Renal cortical epithelial cell (primary cell): ENCODE measurements around the gene TEX10. TPM values are rescaled to one million over a fixed set of nuclear protein-coding genes. Genes with fewer than 3 reads are reported as not detected.

Experiments used
- DNase-seq: peaks from one replicate; pipeline ENCODE4 v3.0.0-alpha.2; 2011; ENCODE audit warnings: low read depth
- total RNA-seq: library from RNA; depleted of rRNA; stranded (reverse); fragments of >200 nt; gene quantifications from 2 replicates; pipeline ENCODE4 v1.2.3, GENCODE V29; 2014

TEX10 gene
- total RNA-seq, 1 donor from 2014 or later = 29.3 TPM

DNA sequence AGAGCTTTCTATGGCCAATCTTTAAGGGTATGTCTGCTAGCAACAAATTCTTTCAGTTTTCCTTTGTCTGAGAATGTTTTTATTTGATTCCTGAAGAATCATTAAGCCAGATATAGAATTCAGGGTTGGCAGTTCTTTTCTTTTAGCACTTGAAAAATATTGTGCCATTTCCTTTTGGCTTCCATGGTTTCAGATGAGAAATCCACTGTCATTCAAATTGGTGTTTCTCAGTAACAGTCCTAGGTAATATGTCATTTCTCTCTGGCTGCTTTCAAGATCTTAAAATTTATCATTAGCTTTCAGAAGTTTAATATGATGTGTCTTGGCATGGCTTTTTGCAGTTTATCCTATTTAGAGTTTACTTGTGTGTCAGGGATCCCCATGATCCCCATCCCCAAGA is 67.7 kb downstream of the TEX10 start:
- no peak for DNase-seq

GRCh38 chr9:100284247-100284646 is 68.5 kb downstream of the TEX10 start:
- no peak for DNase-seq

GRCh38 chr9:100282388-100282719 is 70.4 kb downstream of the TEX10 start:
- no peak for DNase-seq

DNA sequence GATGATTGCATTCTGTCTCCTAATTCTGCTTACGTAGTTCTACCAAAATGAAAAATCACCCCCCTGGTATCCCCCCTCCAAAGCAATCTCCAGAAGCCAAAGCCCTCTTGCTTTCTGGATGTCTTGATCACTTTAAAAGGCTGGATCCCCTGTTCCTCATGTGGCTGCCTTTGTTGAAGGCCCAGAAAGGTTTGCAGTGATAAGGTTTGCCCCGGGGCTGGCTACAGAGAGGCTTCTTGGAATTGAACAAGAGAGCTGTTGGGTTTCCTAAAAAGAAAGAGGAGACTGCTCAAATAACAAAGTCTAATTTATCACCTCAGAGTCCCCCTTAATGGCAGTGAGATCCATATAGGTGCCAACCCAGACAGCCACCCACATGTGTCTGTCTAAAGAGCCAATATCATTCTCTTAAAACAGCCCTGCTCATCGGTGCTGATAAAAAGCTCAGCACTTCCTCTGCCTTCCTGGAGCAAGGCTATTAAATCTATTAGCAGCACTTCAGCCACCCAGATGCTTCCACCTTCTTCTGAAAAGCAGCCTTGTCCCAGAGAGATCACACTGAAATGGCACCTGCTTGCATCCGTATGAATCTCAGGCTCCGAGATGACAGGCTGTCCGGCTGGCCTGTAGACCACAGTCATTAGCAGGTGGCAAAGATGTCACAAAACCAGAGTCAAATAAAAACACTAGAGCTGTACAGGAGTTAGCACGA is 70.9 kb downstream of the TEX10 start:
- DNase-seq = no peak

DNA sequence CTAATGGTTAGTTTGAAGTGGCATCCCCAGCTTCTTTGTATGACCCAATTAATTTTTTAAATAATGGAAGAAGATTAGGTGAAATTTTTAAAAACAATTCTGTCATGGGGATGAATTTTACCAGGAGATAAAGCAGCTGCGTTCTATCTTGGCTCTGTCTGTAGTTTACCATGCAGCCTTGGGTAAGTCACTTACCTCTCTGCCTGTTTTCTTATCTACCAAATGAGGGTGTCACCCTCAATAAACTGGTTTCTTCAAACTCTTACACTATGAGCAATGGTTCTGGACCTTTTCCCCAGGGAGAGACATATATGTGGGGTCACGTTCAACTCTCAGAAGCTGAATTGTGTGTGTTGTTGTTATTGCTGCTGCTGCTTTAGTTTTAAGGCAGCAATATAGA is 71.7 kb downstream of the TEX10 start:
- no peak for DNase-seq

- peak; percentile 79 for DNase-seq
Measured at GRCh38 chr9:100277166-100277979, 75.4 kb downstream of the TEX10 start.

DNA sequence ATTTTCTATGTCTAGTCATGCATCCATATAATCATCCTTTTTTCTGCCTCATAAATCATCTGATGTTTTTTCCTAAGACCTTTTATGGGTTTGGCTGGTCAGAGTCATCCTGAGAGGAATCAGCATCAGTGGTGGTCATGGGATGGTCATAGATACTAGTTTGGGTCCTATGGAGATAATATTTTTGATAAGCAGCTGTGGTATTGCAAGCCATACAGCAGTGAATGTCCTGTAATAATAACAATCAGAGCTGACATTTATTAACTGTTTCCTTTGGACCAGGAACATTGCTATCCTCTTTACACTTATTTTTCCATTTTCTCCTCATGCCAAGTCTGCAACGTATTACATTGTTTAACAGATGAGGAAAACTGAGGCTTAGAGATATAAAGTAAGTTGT is 83.1 kb downstream of the TEX10 start:
- no peak for DNase-seq

GRCh38 chr9:100268271-100268670 is 84.5 kb downstream of the TEX10 start:
- DNase-seq = no peak

DNA sequence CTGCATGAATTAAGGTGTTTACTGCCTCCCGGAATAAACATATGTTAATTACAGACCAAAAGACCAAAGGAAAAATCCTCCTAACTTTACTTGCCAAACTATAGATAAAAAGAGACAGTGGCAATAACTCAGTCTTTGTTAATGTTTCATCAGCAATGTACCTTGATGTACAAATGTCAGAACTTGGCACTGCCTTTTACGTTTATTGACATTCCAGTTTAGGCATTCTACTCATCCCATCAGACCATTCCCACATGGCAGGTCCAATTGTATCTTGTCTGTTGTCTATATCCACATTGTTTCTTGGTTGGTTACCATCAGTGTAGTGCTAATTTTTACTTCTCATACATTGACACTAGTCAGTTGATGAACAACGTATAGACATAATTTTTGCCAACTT is 85.5 kb downstream of the TEX10 start:
- DNase-seq = no peak

Other genes with a start within 250 kb of the TEX10 start
- gene MSANTD3, start 74.2 kb upstream of the TEX10 start, total RNA-seq = 55.1 and 104 TPM in 2 replicates
- gene TMEFF1, start 120.2 kb upstream of the TEX10 start, total RNA-seq = 3.5 and 4.3 TPM in 2 replicates
- gene CAVIN4, start 225.1 kb upstream of the TEX10 start, total RNA-seq = 0.69 and 1.6 TPM in 2 replicates